ENCODE measurements around the gene OSGEP. TPM values are rescaled to one million over a fixed set of nuclear protein-coding genes. Genes with fewer than 3 reads are reported as not detected.

The OSGEP gene
- total and polyA plus RNA-seq, 7 donors = 21.0 to 65.6 (median 41.3) TPM

- TF ChIP-seq POLR2A (IDR thresholded peaks at IDR 0.05) (no peak), EP300 (IDR thresholded peaks at IDR 0.05) (no peak), POLR2AphosphoS5 (IDR thresholded peaks at IDR 0.05) (no peak), CTCF (IDR thresholded peaks at IDR 0.05) (no peak)
- WGBS, 2 donors = 55 to 72% methylated on average over 7 of the region's 7 CpGs
Measured at GRCh38 chr14:20485900-20486299, 31.3 kb upstream of the OSGEP start.

GRCh38 chr14:20482382-20482781 lies 27.8 kb upstream of the OSGEP start:
- Histone ChIP-seq H3K27ac (no peak overlapping the region), H3K4me1 (peaks cover 0 to 3% (median 0%) of the 10 kb centered on the region in 4 donors), H3K36me3 (no peaks in the 10 kb centered on the region), H3K9me3 (no peaks in the 10 kb centered on the region), H3K4me3 (no peak overlapping the region), H3K27me3 (no peaks in the 10 kb centered on the region)
- TF ChIP-seq POLR2AphosphoS5 (IDR thresholded peaks at IDR 0.05) (no peak), CTCF (IDR thresholded peaks at IDR 0.05) (no peak), EP300 (IDR thresholded peaks at IDR 0.05) (no peak), POLR2A (IDR thresholded peaks at IDR 0.05) (no peak)
- DNase-seq = no peak
- intact Hi-C loops (cut with DNase I) = no loop called here
- 91 to 93% methylated on average over 5 of the region's 5 CpGs for WGBS, 2 donors

More at GRCh38 chr14:20485900-20486299, 31.3 kb upstream of the OSGEP start:
- Histone ChIP-seq H3K36me3 (no peaks in the 10 kb centered on the region), H3K27ac (no peak overlapping the region), H3K4me1 (no peaks in the 10 kb centered on the region), H3K4me3 (no peak overlapping the region), H3K9me3 (no peaks in the 10 kb centered on the region), H3K27me3 (no peaks in the 10 kb centered on the region)
- intact Hi-C loops (cut with DNase I) = no loop called here
- no peak for DNase-seq

GRCh38 chr14:20478894-20479293 lies 24.3 kb upstream of the OSGEP start:
- no peak for TF ChIP-seq CTCF (IDR thresholded peaks at IDR 0.05)
- no peak for TF ChIP-seq POLR2AphosphoS5 (IDR thresholded peaks at IDR 0.05)
- TF ChIP-seq EP300 (IDR thresholded peaks at IDR 0.05) = no peak
- TF ChIP-seq POLR2A (IDR thresholded peaks at IDR 0.05) = no peak
- H3K27ac ChIP-seq = no peak overlapping the region
- WGBS, 2 donors = 91 to 92% methylated on average over 2 of the region's 2 CpGs
- H3K36me3 ChIP-seq = peaks cover 0 to 32% (median 14%) of the 10 kb centered on the region in 4 donors
- peaks cover 0 to 6% (median 0%) of the 10 kb centered on the region in 4 donors for H3K4me1 ChIP-seq
- H3K9me3 ChIP-seq = no peaks in the 10 kb centered on the region
- H3K27me3 ChIP-seq = no peaks in the 10 kb centered on the region
- no peak overlapping the region for H3K4me3 ChIP-seq
- intact Hi-C loops (cut with DNase I) = no loop called here
- no peak for DNase-seq

- Histone ChIP-seq H3K9me3 (no peaks in the 10 kb centered on the region), H3K27ac (peak overlapping the region in 3 of 4 donors; percentile 29 to 44 (median 32)), H3K4me3 (no peak overlapping the region), H3K27me3 (no peaks in the 10 kb centered on the region), H3K36me3 (peaks cover 0 to 36% (median 14%) of the 10 kb centered on the region in 4 donors), H3K4me1 (peaks cover 0 to 6% (median 0%) of the 10 kb centered on the region in 4 donors)
- no peak for DNase-seq
- TF ChIP-seq CTCF (IDR thresholded peaks at IDR 0.05) (no peak), EP300 (IDR thresholded peaks at IDR 0.05) (no peak), POLR2AphosphoS5 (IDR thresholded peaks at IDR 0.05) (no peak), POLR2A (IDR thresholded peaks at IDR 0.05) (no peak)
- intact Hi-C loops (cut with DNase I) = no loop called here
- 53 to 91% methylated on average over 1 of the region's 1 CpG for WGBS, 2 donors
Measured at GRCh38 chr14:20477211-20477876, 22.7 kb upstream of the OSGEP start.

All from sigmoid colon (tissue), 7 donors.